ENCODE measurements around the gene LYPD5.
"Not testable (repeated sequence)": the region's sequence is repeated elsewhere in the genome, so short reads cannot be mapped to it uniquely, and the experiment has no call there.

Gene LYPD5

DNA sequence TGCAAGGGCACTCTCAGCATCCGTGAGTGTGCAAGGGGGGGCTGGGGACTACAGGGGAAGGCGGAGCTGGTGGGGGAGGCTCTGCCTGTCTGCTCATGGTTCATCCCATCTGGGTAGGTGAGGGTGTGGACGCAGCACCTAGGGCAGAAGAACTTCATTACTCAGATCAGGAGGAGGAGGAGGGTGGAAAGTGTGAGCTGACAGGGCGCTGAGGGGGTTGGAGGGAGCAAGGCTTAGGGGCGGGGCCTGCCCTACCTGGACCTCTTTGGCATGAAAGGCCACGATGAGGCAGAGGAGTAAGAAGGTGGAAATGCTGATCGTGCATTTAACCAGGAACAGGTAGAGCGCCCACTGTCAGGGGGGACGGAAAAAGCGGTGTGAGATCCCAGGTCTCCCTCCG, 26.0 kb downstream of the LYPD5 start:
- peak; percentile 79 for DNase-seq

DNA sequence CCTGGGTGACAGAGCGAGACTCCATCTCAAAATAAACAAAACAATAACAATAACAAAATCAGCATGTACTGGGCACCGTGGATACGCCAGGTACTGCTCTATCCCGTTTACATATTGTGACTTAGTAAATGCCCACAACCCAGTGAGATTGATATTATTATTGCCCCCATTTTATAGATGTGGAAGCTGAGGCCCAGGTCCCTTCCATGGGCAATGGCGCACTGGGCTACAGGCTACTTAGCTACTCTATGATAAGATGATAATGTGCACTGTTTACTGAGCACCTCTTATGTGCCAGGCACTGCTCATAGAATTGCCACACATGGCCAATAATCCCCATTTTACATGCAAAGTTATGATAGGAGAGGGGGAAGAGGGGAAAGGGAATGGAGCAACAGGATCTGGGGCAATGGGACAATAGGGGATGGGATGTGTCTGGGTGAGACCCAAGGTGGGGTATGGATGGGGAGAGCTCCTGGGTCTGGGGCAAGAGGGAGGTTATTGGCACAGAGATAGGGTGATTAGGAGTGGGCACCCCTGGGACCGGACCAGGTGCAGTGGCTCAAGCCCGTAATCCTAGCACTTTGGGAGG, 26.9 kb downstream of the LYPD5 start:
- DNase-seq, result no peak

DNA sequence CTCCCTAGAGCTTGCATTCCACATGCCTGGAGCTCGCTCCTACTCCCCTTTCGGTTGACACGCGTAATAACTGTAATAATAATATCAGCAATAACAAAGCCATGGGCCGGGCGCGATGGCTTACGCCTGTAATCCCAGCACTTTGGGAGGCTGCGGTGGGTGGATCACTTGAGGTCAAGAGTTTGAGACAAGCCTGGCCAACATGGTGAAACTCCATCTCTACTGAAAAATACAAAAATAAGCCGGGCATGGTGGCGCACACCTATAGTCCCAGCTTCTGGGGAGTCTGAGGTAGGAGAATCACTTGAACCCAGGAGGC, 27.3 kb downstream of the LYPD5 start:
- not testable (repeated sequence) for DNase-seq

DNA sequence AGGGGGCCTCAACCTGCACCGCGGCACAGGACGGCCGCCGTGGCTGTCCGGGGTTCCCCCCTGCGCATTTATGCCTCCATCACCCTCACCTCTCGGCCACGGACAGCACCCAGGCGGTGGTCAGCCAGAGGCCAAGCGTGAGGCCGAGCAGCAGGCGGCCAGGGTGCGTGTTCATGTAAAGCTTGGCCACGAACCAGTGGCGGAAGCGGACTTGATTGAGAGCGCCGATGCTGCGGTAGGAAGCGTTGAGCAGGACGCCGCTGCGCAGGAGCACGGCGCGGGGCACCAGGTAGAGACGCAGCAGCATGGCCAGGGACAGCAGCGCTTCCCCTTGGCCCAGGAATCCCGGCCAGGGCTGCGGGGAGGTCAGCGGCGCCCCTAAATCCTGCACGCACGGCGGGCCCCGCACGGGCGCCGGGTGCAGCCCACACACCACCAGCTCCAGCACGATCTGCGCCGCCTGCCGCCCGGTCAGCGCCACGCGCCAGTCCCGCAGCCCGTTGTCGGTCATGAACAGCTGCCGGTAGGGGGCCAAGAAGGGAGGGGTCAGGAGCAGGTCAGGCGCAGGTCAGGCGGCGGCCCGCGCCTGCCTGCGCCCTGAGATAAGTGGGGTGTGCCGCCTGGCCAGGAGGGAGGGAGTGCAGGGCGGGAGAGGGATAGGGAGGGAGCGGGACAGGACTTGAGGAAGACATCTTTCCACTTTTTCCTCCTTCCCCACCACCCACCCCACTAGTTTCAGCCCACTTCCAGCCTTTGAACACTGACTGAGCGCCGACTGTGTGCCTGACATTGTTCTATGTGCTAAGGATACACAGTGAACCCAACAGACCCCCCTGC, 27.9 kb downstream of the LYPD5 start:
- DNase-seq, result no peak

DNA sequence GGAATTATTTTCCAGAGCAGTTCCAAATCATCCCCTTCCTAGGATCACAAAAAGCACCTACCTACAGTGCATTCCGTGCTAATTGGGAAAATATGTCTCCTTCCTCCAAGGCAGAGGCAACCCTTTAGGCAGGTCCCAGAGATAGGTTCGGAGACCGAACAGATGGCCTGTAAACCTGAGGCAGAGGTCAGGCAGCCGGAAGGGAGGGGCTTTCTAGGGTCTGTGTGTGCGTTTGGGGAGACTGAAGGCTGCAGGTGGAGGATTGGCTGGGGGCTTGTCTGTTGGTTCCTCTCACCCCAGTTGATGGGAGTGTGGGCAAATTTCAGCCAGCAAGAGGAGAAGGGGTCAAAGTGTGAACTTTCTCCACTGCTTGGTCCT, 28.5 kb downstream of the LYPD5 start:
- no peak for DNase-seq

DNA sequence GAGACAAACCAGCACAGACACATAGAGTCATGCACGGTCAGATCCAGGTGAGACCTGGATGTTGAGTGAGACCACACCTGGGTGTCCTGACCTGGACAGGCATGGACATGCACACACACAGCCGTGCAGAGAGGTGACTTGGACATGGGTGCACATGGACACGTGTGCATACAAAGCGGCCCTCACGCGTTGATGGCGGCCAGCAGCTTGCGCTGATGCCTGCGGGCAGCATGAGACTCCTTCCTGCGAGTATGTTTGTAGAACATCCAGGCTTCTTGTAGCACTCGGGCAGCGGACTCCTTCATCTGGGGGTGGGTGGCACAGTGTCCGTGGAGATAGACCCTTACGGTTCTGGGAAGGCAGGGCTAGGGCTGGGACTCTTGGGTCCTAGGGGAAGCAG, 33.0 kb downstream of the LYPD5 start:
- no peak for DNase-seq

DNA sequence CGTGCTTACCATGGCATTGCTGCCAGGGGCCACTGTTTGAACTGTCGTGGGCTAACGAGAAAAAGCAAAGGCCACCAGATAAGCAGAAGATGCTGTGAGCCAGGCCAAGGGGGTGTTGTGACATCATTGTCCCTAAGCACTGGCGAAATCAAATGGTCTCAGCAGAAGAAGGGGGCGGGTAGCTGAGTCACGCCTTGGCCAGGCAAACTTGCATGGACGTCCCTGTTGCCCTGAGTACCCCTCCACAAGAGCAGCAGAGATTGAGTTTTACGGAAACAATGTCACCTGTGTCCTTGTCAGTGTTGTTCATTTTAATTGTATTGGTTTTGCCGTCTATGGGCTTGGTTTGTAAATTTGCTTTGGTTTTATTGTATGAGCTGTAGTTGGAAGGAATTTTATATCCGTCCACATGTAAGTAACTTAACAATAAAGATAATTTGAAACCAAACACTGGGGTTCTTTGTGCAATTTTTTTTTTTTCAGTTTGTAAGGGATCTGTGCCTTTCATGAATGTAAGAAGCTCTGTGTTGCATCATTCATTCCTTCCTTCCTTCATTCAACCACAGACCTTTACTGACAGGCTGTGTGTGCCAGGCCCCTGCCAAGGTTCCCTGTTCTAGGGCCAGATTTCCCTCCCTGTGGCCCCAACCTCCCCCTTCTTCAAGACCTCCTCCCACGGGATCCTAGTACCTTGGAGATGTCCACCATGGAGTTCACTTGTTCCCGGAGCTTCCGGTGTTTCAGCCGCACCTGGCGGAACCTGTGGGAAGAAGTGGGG, 33.8 kb downstream of the LYPD5 start:
- DNase-seq, result no peak

DNA sequence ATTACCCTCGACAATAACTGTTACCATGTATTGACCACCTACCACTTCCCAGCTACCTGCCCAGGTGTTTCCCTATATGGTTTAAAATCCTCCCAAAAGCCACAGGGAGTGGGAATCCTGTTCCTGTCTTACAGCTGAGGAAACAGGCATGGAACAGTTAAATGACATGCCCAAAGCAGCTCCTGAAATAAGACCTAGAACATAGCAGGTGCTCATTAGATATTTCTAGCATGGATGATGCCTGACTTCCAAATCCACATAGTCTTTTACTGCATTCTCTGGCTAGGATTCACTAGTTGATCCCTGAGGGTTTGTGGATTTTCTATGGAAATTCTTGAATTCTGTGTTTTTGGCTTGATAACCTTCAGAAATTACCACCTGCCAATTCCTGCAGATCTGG, 34.4 kb downstream of the LYPD5 start:
- DNase-seq, result no peak

DNA sequence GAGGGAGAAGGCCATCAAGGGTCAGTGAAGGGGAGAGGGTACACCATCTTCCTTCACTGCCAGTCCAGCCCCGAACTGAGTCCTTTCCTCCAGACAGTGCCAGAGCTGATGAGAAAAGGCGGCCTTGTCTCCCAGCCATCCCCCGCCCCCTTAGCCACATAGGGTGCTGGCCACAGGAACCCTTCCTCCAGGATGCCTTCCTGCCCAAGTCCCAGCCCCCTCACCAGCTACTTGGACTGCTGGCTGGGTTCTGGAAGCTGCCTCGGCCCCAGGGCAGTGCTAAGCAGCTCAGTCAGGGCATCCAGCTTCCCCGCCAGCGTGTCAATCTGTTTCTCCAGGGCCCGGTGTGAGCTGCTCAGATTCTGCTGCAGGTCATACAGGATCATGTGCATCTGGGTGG, 34.9 kb downstream of the LYPD5 start:
- DNase-seq, result no peak

DNA sequence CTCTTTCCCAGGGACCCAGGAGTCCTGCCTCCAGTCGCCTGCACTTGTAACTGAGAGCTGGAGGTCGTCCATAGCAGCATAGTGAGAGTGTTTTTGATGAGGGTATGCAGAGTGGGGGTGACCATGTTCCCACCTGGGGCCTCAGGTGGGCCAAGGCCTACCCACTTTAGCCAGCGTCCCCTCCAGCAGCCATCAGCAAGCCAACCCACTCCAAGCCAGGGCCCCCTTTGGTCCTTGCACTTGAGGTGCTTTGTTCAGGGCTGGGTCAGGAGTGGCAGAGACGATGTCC, 35.5 kb downstream of the LYPD5 start:
- DNase-seq, result no peak

DNA sequence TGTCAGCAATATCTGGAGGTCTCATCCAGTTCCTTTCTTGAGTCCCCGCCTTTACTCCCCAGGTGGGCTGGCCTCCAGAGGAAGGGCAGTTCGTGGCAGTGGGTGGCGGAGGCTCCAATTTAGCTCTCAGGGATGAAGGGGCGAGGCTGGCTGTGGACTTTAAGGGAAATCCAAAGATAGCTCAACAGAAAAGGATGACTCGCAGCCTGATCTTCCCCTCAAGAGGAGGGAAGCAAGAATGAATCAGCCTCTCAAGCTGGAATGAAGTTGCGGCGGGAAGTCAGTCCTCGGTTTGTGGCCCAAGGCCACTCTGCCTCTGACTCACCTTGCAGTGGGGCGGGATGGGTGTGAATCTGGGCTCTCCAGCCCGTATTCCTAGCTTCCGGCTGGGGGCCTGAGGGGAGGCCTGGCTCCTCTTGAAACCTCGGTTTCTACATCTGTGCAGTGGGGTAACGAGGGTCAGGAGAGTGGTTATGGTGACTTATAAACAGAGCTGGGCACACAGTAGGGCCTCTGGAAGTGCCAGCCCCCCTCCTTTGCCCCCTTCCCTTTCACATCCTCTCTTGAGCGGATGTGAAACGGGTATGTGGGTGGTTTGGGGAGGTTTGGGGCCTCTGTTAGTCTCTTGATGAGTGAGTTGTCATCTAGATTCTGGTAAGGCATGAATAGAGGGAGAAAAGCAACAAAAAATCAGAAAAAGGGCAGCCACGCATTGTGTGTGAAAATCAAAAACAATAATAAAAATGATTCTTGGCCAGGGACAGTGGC, 37.0 kb downstream of the LYPD5 start:
- DNase-seq, result peak; percentile 88

DNA sequence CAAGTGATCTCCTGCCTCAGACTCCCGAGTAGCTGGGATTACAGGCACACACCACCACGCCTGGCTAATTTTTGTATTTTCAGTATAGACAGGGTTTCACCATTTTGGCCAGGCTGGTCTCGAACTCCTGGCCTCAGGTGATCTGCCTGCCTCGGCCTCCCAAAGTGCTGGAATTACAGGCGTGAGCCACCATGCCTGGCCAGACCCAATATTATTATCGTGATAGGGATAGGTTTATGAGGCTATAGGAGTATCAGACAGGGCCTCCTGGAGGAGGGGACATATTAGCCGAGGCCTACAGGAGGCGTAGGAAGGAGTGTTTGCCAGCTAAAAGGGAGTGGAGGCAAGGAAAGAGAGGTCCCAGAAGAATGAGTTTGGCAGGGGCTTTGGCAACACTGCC, 37.6 kb downstream of the LYPD5 start:
- not testable (repeated sequence) for DNase-seq

DNA sequence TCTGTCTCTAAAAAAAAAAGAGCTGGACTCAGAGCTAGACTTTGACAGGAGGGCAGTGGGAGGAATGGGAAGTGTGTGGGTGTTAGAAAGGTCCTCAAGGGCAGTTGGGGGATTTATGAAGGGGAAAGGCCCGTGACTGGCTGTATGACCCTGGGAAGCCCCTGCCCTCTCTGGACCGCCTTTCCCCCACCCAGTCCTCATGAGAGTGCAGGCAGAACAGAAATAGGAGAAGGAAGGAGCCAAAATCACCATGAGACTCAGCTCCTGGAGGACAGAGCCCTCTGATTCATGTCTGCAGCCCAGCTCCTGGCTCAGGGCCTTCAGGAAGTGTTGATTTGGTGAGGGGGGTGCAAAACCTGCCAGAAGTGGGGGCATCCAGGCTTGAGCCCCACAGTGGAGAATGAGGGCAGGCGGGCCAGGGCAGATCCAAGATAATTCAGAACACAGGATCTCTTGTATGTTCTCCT, 38.7 kb downstream of the LYPD5 start:
- no peak for DNase-seq

DNA sequence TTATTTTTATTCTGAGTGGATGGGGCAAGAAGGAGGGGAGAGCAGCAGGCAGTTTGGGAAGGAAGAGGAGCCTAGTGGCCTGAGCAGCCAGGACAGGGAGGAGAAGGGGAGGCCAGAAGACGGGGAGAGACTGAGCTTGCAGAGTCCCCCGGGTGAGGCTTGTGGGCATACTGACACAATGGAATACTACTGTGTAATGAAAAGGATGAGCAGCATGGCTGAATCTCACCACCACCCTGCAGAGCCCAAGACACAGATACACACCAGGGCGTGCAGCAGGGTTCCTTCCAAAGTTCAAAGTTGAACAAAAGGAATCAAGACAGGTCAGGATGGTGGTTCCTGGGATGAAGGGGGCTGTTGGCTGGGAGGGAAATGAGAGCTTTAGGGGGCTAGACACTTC, 39.4 kb downstream of the LYPD5 start:
- no peak for DNase-seq

DNA sequence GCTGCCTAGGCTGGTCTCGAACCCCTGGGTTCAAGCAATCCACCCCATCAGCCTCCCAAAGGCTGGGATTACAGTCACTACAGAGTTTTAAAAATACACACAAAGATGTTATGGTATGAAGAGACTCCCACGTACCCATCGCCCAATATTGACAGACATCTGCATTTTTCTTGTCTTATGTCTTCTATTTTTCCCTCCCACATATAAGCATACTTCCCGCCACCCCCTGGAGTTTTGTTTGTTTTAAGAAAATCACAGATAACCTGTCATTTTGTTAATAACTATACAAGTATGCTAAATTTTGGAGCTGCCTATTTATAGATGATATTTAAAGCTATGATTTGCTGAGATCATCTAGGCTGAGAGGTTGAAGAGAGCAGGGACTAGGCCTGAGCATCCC, 41.3 kb downstream of the LYPD5 start:
- no peak for DNase-seq

DNA sequence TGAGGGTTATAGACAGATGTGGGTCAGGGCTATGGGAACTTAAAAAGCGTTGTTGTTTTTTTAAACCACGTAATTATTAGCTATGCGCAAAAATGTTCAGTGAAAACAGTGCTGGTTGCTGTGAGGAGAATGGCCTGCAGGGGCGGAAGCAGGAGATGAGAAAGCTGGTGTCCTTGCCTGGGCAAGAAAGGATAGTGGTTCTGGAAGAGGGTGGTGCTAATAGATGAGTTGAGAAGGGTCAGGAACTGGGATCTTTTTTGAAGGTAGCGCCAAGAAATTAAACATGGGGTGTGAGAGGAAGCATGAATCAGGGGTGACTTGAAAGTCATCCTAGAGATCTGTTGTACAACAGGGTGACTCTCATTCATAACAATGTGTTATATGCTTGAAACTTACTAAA, 42.7 kb downstream of the LYPD5 start:
- DNase-seq, result no peak

DNA sequence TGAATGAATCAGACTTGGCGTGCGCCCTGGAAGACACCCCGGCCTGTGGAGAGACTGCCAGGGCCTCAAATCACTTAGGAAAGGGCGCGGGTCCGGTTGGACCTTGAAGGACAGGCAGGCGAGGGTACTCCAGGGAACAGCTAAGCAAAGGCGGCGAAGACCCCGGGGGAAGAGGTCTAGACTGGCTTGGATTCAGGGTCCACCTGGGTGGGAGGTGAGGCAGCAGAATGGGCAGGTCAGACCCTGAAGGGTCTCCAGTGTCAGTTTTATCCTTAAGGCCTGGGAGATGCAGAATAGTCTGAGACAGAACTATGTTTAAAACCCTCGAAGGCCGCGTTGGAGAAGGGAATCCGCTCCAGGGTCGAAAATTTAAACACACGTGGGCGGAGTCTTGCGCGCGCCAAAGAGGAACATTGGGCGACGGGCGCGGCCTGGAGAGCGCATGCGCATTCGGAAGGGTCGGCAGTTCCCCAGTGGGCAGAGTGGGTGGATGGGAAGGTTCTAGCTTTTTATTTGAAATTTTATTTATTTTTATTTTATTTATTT, 46.9 kb downstream of the LYPD5 start:
- peak; percentile 84 for DNase-seq

DNA sequence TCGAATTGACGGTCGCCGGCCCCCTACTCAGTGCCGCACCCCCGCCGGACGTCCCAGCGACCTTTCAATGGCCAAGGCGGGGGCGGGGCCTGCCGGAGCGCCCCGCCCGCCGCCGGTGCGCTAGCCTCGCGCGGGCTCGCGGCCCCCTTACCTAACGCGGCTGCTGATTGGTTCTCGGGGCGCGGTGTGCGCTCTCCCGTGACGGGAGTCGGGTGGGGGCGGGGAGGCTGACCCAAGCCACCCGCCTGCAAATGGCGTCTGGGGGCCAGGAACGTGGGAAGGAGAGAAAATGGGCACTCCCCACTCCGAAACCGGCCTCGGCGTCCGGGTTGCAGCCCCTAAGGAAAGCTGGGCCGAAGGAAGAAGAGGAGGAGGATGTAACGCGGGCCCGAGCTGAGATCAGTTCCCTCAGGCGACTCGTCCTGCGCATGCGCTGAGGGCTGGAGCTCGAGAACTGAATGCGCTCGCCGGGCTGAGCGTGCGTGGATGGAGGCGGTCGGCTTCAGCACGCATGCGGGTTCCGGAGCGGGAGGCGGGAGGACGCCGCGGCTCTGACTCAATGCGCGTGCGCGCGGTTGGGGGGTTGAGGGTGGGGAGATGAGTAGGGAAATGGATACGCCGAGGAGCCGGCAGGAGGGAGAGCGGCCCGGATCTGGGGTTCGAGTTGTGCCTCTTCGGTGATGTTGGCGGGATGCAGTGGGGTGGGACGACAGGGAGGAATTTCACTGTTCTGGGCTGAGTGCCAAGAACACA, 47.6 kb downstream of the LYPD5 start, which contains the start of gene SMG9:
SMG9 (minus strand) TSS at position 460 of the 753 bp plus-strand sequence. CDS start 4,221 bp downstream, outside the sequence.
- DNase-seq, result peak; percentile 98

DNA sequence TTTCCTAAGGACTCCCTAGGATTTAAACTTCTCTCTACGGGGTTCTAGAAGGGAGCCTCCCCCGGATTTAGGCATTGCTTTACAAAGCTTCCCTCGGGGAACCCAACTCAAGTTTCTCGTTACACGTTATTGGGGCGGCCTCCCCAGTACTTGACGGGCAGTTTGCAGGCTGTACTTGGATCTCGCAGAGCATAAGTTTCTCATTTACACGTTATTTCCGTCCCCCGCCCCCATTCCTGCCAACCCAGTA, 48.1 kb downstream of the LYPD5 start:
- no peak for DNase-seq

DNA sequence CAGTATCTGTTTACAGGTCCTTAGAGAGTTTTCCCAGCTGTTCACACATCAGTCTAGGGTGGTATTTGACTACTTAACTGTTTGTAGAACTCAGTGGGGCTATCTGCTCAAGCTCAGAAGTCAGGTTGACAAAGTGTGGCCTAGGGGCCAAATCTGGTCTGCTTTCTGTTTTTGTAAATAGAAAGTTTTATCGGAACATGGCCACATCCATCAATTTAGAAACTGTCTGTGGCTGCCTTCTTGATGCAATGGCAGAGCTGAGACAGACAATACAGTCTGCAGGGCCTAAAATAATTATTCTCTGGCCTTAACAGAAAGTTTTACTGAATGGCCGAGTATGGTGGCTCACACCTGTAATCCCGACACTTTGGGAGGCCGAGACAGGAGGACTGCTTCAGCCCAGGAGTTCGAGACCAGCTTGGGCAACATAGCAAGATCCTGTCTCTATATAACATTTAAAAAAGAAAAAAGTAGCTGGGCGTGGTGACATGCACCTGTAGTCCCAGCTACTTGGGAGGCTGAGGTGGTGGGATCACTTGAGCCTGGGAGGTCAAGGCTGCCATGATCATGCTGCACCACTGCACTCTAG, 49.9 kb downstream of the LYPD5 start:
- DNase-seq, result no peak

DNA sequence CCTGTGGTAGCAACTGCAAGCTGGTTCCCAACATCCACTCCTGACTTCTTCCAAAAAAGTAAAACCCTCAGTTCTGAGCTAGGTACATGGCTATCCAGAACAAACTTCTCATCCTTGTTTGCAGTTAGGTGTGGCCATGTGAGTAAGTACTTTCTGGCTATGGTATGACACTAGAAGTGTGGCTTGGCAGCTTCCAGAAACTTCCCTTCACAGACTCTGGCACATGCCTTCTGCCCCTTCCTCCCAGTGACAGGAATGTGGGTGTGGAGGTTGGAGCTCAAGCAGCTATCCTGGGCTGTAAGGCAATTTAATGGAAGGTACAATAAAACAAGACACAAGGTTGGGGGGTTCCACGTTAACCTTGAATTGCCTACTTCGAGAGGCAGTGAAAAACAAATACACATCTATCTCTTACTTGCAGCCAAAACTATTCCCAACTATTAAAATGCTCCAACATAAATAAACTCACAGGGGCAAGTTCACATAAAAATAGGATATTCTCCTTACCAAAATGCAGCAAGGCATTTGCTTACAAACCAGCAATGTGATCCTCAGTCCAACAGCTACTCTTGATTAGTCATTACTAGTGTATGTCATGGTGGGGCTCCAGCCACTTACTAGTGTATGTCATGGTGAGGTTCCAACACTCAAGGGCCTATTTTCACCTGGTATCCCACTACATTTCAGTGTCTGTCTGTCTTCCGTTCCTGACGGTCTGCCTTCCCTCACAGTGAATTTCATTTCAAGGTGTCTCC, 50.6 kb downstream of the LYPD5 start:
- no peak for DNase-seq
